ENCODE measurements around the gene TIA1.
"Not testable (repeated sequence)": the region's sequence is repeated elsewhere in the genome, so short reads cannot be mapped to it uniquely, and the experiment has no call there.

GRCh38 chr2:70266925-70267324 lies 18.5 kb upstream of the TIA1 start:
- TF ChIP-seq CTCF (IDR thresholded peaks at IDR 0.05; ENCODE audit: insufficient read depth, low read length, poor library complexity, severe bottlenecking); EZH2phosphoT487 (conservative IDR thresholded peaks at IDR 0.05; ENCODE audit: low read length): not testable (repeated sequence)
